ENCODE results near the gene ARSG. TPM values are rescaled to one million over a fixed set of nuclear protein-coding genes. Genes with fewer than 3 reads are reported as not detected.

ARSG gene
- total and polyA plus RNA-seq, 2 of the 8 experiments (the other 6 are each of a cell fraction or from before 2014, with no cell fraction given), result 3.3 to 4.0 TPM

DNA sequence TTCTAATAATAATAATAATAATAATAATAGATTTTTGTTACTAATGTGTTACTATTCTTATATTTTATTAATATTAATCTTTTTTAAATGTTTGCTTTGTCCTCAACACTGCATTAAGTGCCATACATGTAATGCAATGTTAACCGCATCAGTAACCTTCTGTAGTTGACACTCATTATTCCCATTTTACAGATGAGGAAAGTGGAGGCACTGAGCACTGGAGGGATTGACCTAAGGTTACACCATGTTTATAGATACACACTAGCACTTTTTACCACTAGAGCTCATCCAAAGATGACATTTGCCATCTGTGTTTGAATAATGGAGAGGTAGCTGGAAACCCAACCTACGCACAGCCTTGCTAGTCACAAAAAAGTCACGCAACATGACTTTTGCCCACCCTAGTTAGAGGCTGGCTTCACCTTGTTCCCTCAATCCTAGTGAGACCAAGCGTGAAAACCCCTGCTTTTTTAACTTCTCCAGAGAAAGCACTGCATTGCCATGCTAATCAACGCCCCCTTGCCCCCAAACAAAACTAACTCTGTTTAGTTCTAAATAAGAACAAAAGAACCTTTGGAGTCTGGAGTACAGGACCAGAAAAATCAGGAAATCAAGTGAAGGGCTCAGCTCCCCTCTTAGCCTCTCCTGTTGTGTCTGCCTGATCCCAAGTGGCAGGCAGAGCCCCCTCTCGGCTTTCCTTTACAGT lies 2.3 kb downstream of the ARSG start:
- H2BK120ac ChIP-seq (replicated peaks; ENCODE audit: low read depth, low read length), result no peak overlapping the region
- no peaks in the 10 kb centered on the region for H3K79me2 ChIP-seq (ENCODE audit: control insufficient read depth in 1 of 2, insufficient read depth in 2 of 2, low read length in 2 of 2)
- H2BK12ac ChIP-seq (ENCODE audit: low read depth, low read length), result no peak overlapping the region
- H3K79me1 ChIP-seq (ENCODE audit: low read depth, low read length), result no peaks in the 10 kb centered on the region
- no peak overlapping the region for H4K91ac ChIP-seq (replicated peaks; ENCODE audit: insufficient read length, low read length)
- peaks cover 8 to 25% (median 23%) of the 10 kb centered on the region in 4 experiments for H3K27me3 ChIP-seq (replicated peaks in 1 of 4; ENCODE audit: control insufficient read depth in 3 of 4, extremely low read depth in 1 of 4, insufficient read depth in 3 of 4, low read length in 3 of 4)
- H2BK5ac ChIP-seq (ENCODE audit: low read depth, low read length), result no peak overlapping the region
- 0 out of 2 replicates have a peak overlapping the region, but pooled peaks have one; percentile 89 for H2BK15ac ChIP-seq (ENCODE audit: low read length)
- H3K27ac ChIP-seq (ENCODE audit: low read depth, low read length), result no peak overlapping the region
- ChIA-PET CTCF (ENCODE audit: partially characterized antibody) (interaction anchor here (0.6 to 1.6 kb wide), 7 partner anchors 9 to 138 kb away, joined by 3 to 5 read pairs (median 3); no protein-coding TSS in a partner anchor), POLR2A (ENCODE audit: partially characterized antibody) (interaction anchor here (1.5 kb wide), 1 partner anchor 9 kb away, joined by 7 read pairs; no protein-coding TSS in a partner anchor)
- H4K8ac ChIP-seq (ENCODE audit: extremely low read depth, insufficient read depth, low read length), result no peak overlapping the region
- H3K4me2 ChIP-seq (ENCODE audit: insufficient read depth in 1 of 2, low read depth in 2 of 2, low read length in 2 of 2), result peak overlapping the region; percentile 40 to 68
- H3K36me3 ChIP-seq (ENCODE audit: control insufficient read depth in 2 of 4, insufficient read depth in 4 of 4, low read length in 3 of 4), result no peaks in the 10 kb centered on the region
- 78% methylated on average over 6 of the region's 6 CpGs; no CpG with 5 or more reads in 1 of the 2 experiments for WGBS, 2 experiments (ENCODE audit: extremely low coverage in 1 of 2, insufficient coverage in 1 of 2, insufficient read length in 1 of 2, insufficient replicate concordance in 2 of 2, low coverage in 1 of 2, low lambda C conversion rate in 2 of 2, missing lambda C conversion rate in 1 of 2)
- H2AFZ ChIP-seq (ENCODE audit: low read length), result no peak overlapping the region
- H2BK20ac ChIP-seq (ENCODE audit: low read length), result no peak overlapping the region
- no peak overlapping the region for H3K14ac ChIP-seq (ENCODE audit: insufficient read length)
- H3K23me2 ChIP-seq (ENCODE audit: low read depth, low read length), result peaks cover 22% of the 10 kb centered on the region
- peak overlapping the region; percentile 42; the same call in 1 of the 2 replicates for H3K18ac ChIP-seq (ENCODE audit: extremely low read depth, low read length)
- no peak overlapping the region for H2AK5ac ChIP-seq (ENCODE audit: low read depth, low read length)
- no peak overlapping the region for H3K9ac ChIP-seq (replicated peaks in 1 of 4; ENCODE audit: extremely low read depth in 1 of 4, low read depth in 3 of 4, low read length in 3 of 4)
- FAIRE-seq (no peak), DNase-seq (ENCODE audit: low read depth in 1 of 2, low spot score in 2 of 2) (no peak)
- H3K9me3 ChIP-seq (ENCODE audit: insufficient read depth in 2 of 2, low read depth in 1 of 2, low read length in 1 of 2), result no peaks in the 10 kb centered on the region
- H4K5ac ChIP-seq (ENCODE audit: insufficient read length, low read depth, low read length), result no peak overlapping the region
- H3K4me1 ChIP-seq (replicated peaks in 1 of 4; ENCODE audit: control insufficient read depth in 3 of 4, insufficient read depth in 4 of 4, low read length in 3 of 4), result peaks cover 18 to 42% (median 29%) of the 10 kb centered on the region in 4 experiments
- no peak overlapping the region for H3K4me3 ChIP-seq (ENCODE audit: extremely low read depth in 1 of 4, insufficient read depth in 2 of 4, low read depth in 3 of 4, low read length in 4 of 4)
- no peak overlapping the region for H3K56ac ChIP-seq (replicated peaks; ENCODE audit: insufficient read length, low read depth, low read length)
- no peak overlapping the region for H3K4ac ChIP-seq (replicated peaks; ENCODE audit: insufficient read length, low read depth, low read length)
- H4K20me1 ChIP-seq (replicated peaks in 1 of 2; ENCODE audit: control insufficient read depth in 1 of 2, insufficient read depth in 2 of 2, low read length in 2 of 2), result peaks cover 0 to 3% of the 10 kb centered on the region in 2 experiments
- H3K23ac ChIP-seq (ENCODE audit: insufficient read length), result no peak overlapping the region
- no peak for TF ChIP-seq RNF2 (IDR thresholded peaks at IDR 0.05; ENCODE audit: borderline replicate concordance, low read depth, low read length, missing control alignments, poor library complexity, severe bottlenecking)
- no peak for TF ChIP-seq FOSL1 (IDR thresholded peaks at IDR 0.05; ENCODE audit: insufficient read depth, low read depth, low read length)
- no peak for TF ChIP-seq CTBP2 (IDR thresholded peaks at IDR 0.05; ENCODE audit: borderline replicate concordance, insufficient read depth, insufficient read length, low read length)
- no peak for TF ChIP-seq SP1 (IDR thresholded peaks at IDR 0.05; ENCODE audit: low read depth, low read length)
- peak in 1 of 2 experiments; percentile 64; a peak in 1 of 4 replicates for TF ChIP-seq HDAC2 (IDR thresholded peaks at IDR 0.05; ENCODE audit: borderline replicate concordance in 1 of 2, low read depth in 2 of 2, low read length in 2 of 2)
- no peak for TF ChIP-seq POLR2A (IDR thresholded peaks at IDR 0.05; ENCODE audit: control extremely low read depth in 1 of 2, low read depth in 2 of 2, low read length in 2 of 2)
- no peak for TF ChIP-seq JUN (IDR thresholded peaks at IDR 0.05; ENCODE audit: low read depth, low read length)
- no peak for TF ChIP-seq RAD21 (IDR thresholded peaks at IDR 0.05 in 1 of 2, conservative IDR thresholded peaks at IDR 0.05 in 1 of 2; ENCODE audit: low read depth in 2 of 2, low read length in 2 of 2)
- no peak for TF ChIP-seq GABPA (IDR thresholded peaks at IDR 0.05; ENCODE audit: borderline replicate concordance, insufficient read depth, low read length)
- peak; percentile 94 for TF ChIP-seq KDM1A (IDR thresholded peaks at IDR 0.05; ENCODE audit: borderline replicate concordance, low read length)
- TF ChIP-seq YY1 (IDR thresholded peaks at IDR 0.05; ENCODE audit: low read depth, low read length), result no peak

Data from H1 (cell line).